Ishikawa (cell line): ENCODE measurements around the gene DNAH17.

Experiments used
- CEBPB ChIP-seq: IDR thresholded peaks from 2 replicates; pipeline ENCODE4 v1.6.1; 2012
- CREB1 ChIP-seq: IDR thresholded peaks from 2 replicates; pipeline ENCODE4 v1.6.1; 2012; ENCODE audit warnings: low read depth
- EGR1 ChIP-seq: IDR thresholded peaks from 2 replicates; pipeline ENCODE4 v1.6.1; 2012
- EP300 ChIP-seq: IDR thresholded peaks from 2 replicates; pipeline ENCODE4 v1.6.1; 2012; ENCODE audit warnings: borderline replicate concordance
- FOXM1 ChIP-seq: IDR thresholded peaks from 2 replicates; pipeline ENCODE4 v1.6.1; 2012; ENCODE audit warnings: low read depth, borderline replicate concordance
- NFIC ChIP-seq: IDR thresholded peaks from 2 replicates; pipeline ENCODE4 v1.6.1; 2012
- RAD21 ChIP-seq: IDR thresholded peaks from 2 replicates; pipeline ENCODE4 v1.6.1; 2012; ENCODE audit warnings: low read depth
- TAF1 ChIP-seq: IDR thresholded peaks from 2 replicates; pipeline ENCODE4 v1.6.1; 2012; ENCODE audit warnings: low read depth, mild to moderate bottlenecking
- TCF12 ChIP-seq: IDR thresholded peaks from 2 replicates; pipeline ENCODE4 v1.6.1; 2012; ENCODE audit warnings: low read depth
- TEAD4 ChIP-seq: IDR thresholded peaks from 2 replicates; pipeline ENCODE4 v1.6.1; 2012
- YY1 ChIP-seq: IDR thresholded peaks from 2 replicates; pipeline ENCODE4 v1.6.1; 2012; ENCODE audit warnings: low read depth
- ZBTB7A ChIP-seq: IDR thresholded peaks from 2 replicates; pipeline ENCODE4 v1.6.1; 2012; ENCODE audit warnings: low read depth
- TF ChIP-seq, protein P1 (sequence below): IDR thresholded peaks from 2 replicates; pipeline ENCODE4 v1.6.1; 2012; ENCODE audit warnings: low read depth, mild to moderate bottlenecking
- TF ChIP-seq, protein P2 (sequence below): IDR thresholded peaks from 2 replicates; pipeline ENCODE4 v1.6.1; 2012
- TF ChIP-seq, protein P3 (sequence below): IDR thresholded peaks from 2 replicates; pipeline ENCODE4 v1.6.1; 2012

The DNAH17 gene

DNA sequence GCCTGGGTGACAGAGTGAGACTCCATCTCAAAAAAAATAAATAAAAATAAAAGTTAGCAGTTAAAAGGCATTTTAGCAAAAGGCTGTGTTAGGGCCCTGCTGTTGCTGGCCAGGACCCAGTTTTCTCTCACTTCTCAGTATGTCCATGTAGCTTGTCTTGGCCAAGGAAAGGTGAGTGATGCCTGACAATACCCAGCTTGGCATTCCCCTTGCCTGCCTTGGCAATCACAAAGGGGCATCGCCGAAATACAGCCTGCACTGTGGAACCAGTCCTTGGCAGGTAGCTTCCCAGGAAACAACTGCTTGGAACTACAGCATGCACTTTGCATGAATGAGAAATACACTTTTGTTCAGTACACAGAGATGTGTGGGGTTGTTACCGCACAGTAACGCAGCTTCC lies 61.7 kb downstream of the DNAH17 start:
- TF ChIP-seq EGR1 (no peak), CEBPB (no peak), FOXM1 (no peak), RAD21 (no peak), TEAD4 (no peak), NFIC (no peak), ZBTB7A (no peak), CREB1 (no peak), TCF12 (no peak), EP300 (no peak), YY1 (no peak), TAF1 (no peak)
- TF ChIP-seq, protein P1, sequence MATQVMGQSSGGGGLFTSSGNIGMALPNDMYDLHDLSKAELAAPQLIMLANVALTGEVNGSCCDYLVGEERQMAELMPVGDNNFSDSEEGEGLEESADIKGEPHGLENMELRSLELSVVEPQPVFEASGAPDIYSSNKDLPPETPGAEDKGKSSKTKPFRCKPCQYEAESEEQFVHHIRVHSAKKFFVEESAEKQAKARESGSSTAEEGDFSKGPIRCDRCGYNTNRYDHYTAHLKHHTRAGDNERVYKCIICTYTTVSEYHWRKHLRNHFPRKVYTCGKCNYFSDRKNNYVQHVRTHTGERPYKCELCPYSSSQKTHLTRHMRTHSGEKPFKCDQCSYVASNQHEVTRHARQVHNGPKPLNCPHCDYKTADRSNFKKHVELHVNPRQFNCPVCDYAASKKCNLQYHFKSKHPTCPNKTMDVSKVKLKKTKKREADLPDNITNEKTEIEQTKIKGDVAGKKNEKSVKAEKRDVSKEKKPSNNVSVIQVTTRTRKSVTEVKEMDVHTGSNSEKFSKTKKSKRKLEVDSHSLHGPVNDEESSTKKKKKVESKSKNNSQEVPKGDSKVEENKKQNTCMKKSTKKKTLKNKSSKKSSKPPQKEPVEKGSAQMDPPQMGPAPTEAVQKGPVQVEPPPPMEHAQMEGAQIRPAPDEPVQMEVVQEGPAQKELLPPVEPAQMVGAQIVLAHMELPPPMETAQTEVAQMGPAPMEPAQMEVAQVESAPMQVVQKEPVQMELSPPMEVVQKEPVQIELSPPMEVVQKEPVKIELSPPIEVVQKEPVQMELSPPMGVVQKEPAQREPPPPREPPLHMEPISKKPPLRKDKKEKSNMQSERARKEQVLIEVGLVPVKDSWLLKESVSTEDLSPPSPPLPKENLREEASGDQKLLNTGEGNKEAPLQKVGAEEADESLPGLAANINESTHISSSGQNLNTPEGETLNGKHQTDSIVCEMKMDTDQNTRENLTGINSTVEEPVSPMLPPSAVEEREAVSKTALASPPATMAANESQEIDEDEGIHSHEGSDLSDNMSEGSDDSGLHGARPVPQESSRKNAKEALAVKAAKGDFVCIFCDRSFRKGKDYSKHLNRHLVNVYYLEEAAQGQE, result no peak
- TF ChIP-seq, protein P2, sequence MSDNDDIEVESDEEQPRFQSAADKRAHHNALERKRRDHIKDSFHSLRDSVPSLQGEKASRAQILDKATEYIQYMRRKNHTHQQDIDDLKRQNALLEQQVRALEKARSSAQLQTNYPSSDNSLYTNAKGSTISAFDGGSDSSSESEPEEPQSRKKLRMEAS, result no peak
- TF ChIP-seq, protein P3, sequence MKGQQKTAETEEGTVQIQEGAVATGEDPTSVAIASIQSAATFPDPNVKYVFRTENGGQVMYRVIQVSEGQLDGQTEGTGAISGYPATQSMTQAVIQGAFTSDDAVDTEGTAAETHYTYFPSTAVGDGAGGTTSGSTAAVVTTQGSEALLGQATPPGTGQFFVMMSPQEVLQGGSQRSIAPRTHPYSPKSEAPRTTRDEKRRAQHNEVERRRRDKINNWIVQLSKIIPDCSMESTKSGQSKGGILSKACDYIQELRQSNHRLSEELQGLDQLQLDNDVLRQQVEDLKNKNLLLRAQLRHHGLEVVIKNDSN, result no peak

DNA sequence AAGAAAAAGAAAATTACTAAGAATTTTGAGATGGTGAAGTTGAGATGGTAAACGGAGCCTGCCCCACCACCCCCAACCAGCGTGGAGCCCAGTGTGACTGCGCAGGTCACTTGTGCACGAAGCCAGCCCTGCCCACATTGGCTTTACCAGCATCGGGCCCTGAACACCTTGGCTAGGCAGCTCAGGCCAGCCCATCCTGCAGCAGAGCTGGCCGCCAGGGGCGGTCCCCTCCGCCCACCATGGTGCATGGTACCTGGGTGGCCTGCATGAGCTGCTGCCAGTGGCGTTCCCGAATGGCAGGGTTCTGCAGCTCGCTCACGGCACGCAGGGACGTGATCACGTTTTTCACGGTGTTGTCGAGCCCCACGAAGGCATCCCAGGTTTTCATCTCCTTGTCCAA lies 62.7 kb downstream of the DNAH17 start:
- TF ChIP-seq TCF12, result no peak
- no peak for TF ChIP-seq CEBPB
- TF ChIP-seq ZBTB7A, result no peak
- TF ChIP-seq FOXM1, result no peak
- no peak for TF ChIP-seq EGR1
- TF ChIP-seq, protein P1, result no peak
- TF ChIP-seq NFIC, result no peak
- TF ChIP-seq, protein P3, result no peak
- no peak for TF ChIP-seq YY1
- no peak for TF ChIP-seq EP300
- TF ChIP-seq CREB1, result no peak
- no peak for TF ChIP-seq RAD21

DNA sequence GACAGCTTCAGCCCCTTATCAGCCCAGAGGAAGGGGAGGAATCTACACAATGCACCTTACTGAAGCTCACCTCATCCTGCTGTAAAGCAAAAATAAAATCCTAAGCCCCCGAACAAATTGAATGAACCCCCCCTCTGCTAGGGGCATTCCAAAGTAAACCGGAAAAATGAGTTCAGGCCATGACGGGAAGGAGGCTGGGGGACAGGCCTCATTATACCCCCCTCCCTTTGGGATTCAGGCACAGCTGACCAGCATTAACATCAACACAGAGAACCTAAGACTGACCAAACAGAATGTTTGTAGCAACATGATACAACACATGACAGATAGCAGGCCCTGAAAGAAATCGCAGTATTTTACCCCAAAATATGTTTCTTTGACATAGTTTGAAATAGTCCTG lies 64.2 kb downstream of the DNAH17 start:
- TF ChIP-seq EGR1 (no peak), ZBTB7A (no peak), EP300 (no peak), CREB1 (no peak), NFIC (no peak), FOXM1 (no peak), YY1 (no peak), RAD21 (no peak), TCF12 (no peak), CEBPB (no peak), TEAD4 (no peak), TAF1 (no peak)
- TF ChIP-seq, protein P3, result no peak
- TF ChIP-seq, protein P2, result no peak
- TF ChIP-seq, protein P1, result no peak
